ENCODE results near the gene APOA1.

APOA1 gene

GRCh38 chr11:116825854-116826750 lies 11.3 kb downstream of the APOA1 start:
- no peak for TF ChIP-seq CTCF (IDR thresholded peaks at IDR 0.05; ENCODE audit: low read depth, low read length)
- no peak overlapping the region for H3K4me3 ChIP-seq (ENCODE audit: low read depth, low read length)

GRCh38 chr11:116825434-116825833 lies 12.0 kb downstream of the APOA1 start:
- TF ChIP-seq CTCF (IDR thresholded peaks at IDR 0.05; ENCODE audit: low read depth, low read length): no peak
- no peak overlapping the region for H3K4me3 ChIP-seq (ENCODE audit: low read depth, low read length)

- no peak within 1 kb of the TSS for H3K4me3 ChIP-seq (ENCODE audit: low read depth, low read length)
- TF ChIP-seq CTCF (IDR thresholded peaks at IDR 0.05; ENCODE audit: low read depth, low read length): no peak
These were observed 14.2 kb downstream of the APOA1 start, which contains the start of gene APOA4 for GRCh38 chr11:116823031-116823843. Gene APOA4 (minus strand): TSS chr11:116823304. CDS start chr11:116823191, 113 bp downstream.

GRCh38 chr11:116822575-116822974 lies 14.8 kb downstream of the APOA1 start:
- no peak for TF ChIP-seq CTCF (IDR thresholded peaks at IDR 0.05; ENCODE audit: low read depth, low read length)
- no peak overlapping the region for H3K4me3 ChIP-seq (ENCODE audit: low read depth, low read length)

- H3K4me3 ChIP-seq (ENCODE audit: low read depth, low read length): no peak overlapping the region
- TF ChIP-seq CTCF (IDR thresholded peaks at IDR 0.05; ENCODE audit: low read depth, low read length): no peak
These were observed 16.1 kb downstream of the APOA1 start for GRCh38 chr11:116821050-116821918.

- no peak for TF ChIP-seq CTCF (IDR thresholded peaks at IDR 0.05; ENCODE audit: low read depth, low read length)
- H3K4me3 ChIP-seq (ENCODE audit: low read depth, low read length): no peak overlapping the region
These were observed 18.4 kb downstream of the APOA1 start for GRCh38 chr11:116819049-116819448.
